Measurements from ENCODE around the gene CAMP. TPM values are rescaled to one million over a fixed set of nuclear protein-coding genes. Genes with fewer than 3 reads are reported as not detected.

The CAMP gene
- total and polyA plus RNA-seq, 2 donors from 2014 or later, result not detected

GRCh38 chr3:48226939-48227338, 3.6 kb downstream of the CAMP start:
- H3K36me3 ChIP-seq (ENCODE audit: control insufficient read depth in 2 of 3, insufficient read depth in 3 of 3, low read length in 3 of 3), result no peaks in the 10 kb centered on the region
- H3K9ac ChIP-seq (ENCODE audit: low read length in 3 of 3), result no peak overlapping the region
- DNase-seq (no peak), FAIRE-seq (no peak)
- no peaks in the 10 kb centered on the region for H3K9me3 ChIP-seq (ENCODE audit: control insufficient read depth in 2 of 3, insufficient read depth in 1 of 3, low read length in 3 of 3)
- intact Hi-C loops (cut with DNase I), result no loop called here
- no peak overlapping the region for H3K4me3 ChIP-seq (ENCODE audit: low read length in 3 of 3)
- no peak overlapping the region for H3K27ac ChIP-seq (ENCODE audit: low read depth in 2 of 2, low read length in 2 of 2)
- no peak for TF ChIP-seq CTCF (IDR thresholded peaks at IDR 0.05; ENCODE audit: borderline replicate concordance, extremely low read depth, insufficient read depth)
- no peaks in the 10 kb centered on the region for H3K4me1 ChIP-seq (ENCODE audit: control insufficient read depth in 2 of 3, insufficient read depth in 2 of 3, low read depth in 1 of 3, low read length in 3 of 3)
- no peaks in the 10 kb centered on the region for H3K27me3 ChIP-seq (ENCODE audit: control insufficient read depth, insufficient read depth, low read length)

- TF ChIP-seq CTCF (IDR thresholded peaks at IDR 0.05; ENCODE audit: borderline replicate concordance, extremely low read depth, insufficient read depth), result no peak
- Histone ChIP-seq H3K27me3 (ENCODE audit: control insufficient read depth, insufficient read depth, low read length) (no peaks in the 10 kb centered on the region), H3K9ac (ENCODE audit: low read length in 3 of 3) (no peak overlapping the region), H3K27ac (ENCODE audit: low read depth in 2 of 2, low read length in 2 of 2) (no peak overlapping the region), H3K4me3 (ENCODE audit: low read length in 3 of 3) (no peak overlapping the region), H3K9me3 (ENCODE audit: control insufficient read depth in 2 of 3, insufficient read depth in 1 of 3, low read length in 3 of 3) (no peaks in the 10 kb centered on the region), H3K4me1 (ENCODE audit: control insufficient read depth in 2 of 3, insufficient read depth in 2 of 3, low read depth in 1 of 3, low read length in 3 of 3) (peaks cover 0 to 6% (median 0%) of the 10 kb centered on the region in 3 donors), H3K36me3 (ENCODE audit: control insufficient read depth in 2 of 3, insufficient read depth in 3 of 3, low read length in 3 of 3) (no peaks in the 10 kb centered on the region)
- peak in 1 of 5 donors; percentile 4 for DNase-seq
- intact Hi-C loops (cut with DNase I), result no loop called here
- no peak for FAIRE-seq
Measured at GRCh38 chr3:48232232-48232631, 8.9 kb downstream of the CAMP start.

- peak; percentile 60 for TF ChIP-seq CTCF (IDR thresholded peaks at IDR 0.05; ENCODE audit: borderline replicate concordance, extremely low read depth, insufficient read depth)
- Histone ChIP-seq H3K4me3 (ENCODE audit: low read length in 3 of 3) (peak overlapping the region; percentile 17 to 55 (median 49)), H3K9ac (ENCODE audit: low read length in 3 of 3) (no peak overlapping the region), H3K36me3 (ENCODE audit: control insufficient read depth in 2 of 3, insufficient read depth in 3 of 3, low read length in 3 of 3) (no peaks in the 10 kb centered on the region), H3K27ac (ENCODE audit: low read depth in 2 of 2, low read length in 2 of 2) (no peak overlapping the region), H3K27me3 (ENCODE audit: control insufficient read depth, insufficient read depth, low read length) (no peaks in the 10 kb centered on the region), H3K9me3 (ENCODE audit: control insufficient read depth in 2 of 3, insufficient read depth in 1 of 3, low read length in 3 of 3) (no peaks in the 10 kb centered on the region), H3K4me1 (ENCODE audit: control insufficient read depth in 2 of 3, insufficient read depth in 2 of 3, low read depth in 1 of 3, low read length in 3 of 3) (peaks cover 0 to 6% (median 0%) of the 10 kb centered on the region in 3 donors)
- DNase-seq (peak; percentile 78 to 92 (median 86)), FAIRE-seq (no peak)
- intact Hi-C loops (cut with DNase I), result no loop called here
Measured at GRCh38 chr3:48232734-48233133, 9.4 kb downstream of the CAMP start.

GRCh38 chr3:48233542-48233941, 10.2 kb downstream of the CAMP start:
- H3K9me3 ChIP-seq (ENCODE audit: control insufficient read depth in 2 of 3, insufficient read depth in 1 of 3, low read length in 3 of 3), result no peaks in the 10 kb centered on the region
- H3K9ac ChIP-seq (ENCODE audit: low read length in 3 of 3), result no peak overlapping the region
- peaks cover 0 to 6% (median 0%) of the 10 kb centered on the region in 3 donors for H3K4me1 ChIP-seq (ENCODE audit: control insufficient read depth in 2 of 3, insufficient read depth in 2 of 3, low read depth in 1 of 3, low read length in 3 of 3)
- FAIRE-seq, result no peak
- no peak for TF ChIP-seq CTCF (IDR thresholded peaks at IDR 0.05; ENCODE audit: borderline replicate concordance, extremely low read depth, insufficient read depth)
- no peak overlapping the region for H3K4me3 ChIP-seq (ENCODE audit: low read length in 3 of 3)
- H3K27ac ChIP-seq (ENCODE audit: low read depth in 2 of 2, low read length in 2 of 2), result no peak overlapping the region
- H3K27me3 ChIP-seq (ENCODE audit: control insufficient read depth, insufficient read depth, low read length), result no peaks in the 10 kb centered on the region
- intact Hi-C loops (cut with DNase I), result no loop called here
- H3K36me3 ChIP-seq (ENCODE audit: control insufficient read depth in 2 of 3, insufficient read depth in 3 of 3, low read length in 3 of 3), result no peaks in the 10 kb centered on the region
- DNase-seq, result no peak

All from kidney (tissue), 14 donors.